Astrocyte of the spinal cord (primary cell): Measurements from ENCODE around the gene PJA2.

Experiments used
- DNase-seq: peaks from one replicate; pipeline ENCODE4 v3.0.0; 2011; ENCODE audit warnings: low read depth, low spot score
- H3K4me3 ChIP-seq: 2 replicates; pipeline ENCODE4 v1.5.1; 2011; ENCODE audit warnings: low read depth, mild to moderate bottlenecking, low read length, moderate library complexity
- CTCF ChIP-seq: IDR thresholded peaks from 2 replicates; pipeline ENCODE4 v1.5.1; 2012; ENCODE audit warnings: low read depth, mild to moderate bottlenecking, low read length, inconsistent platforms
- in situ Hi-C: cut with HindIII; loops from 2 replicates; pipeline ENCODE4 v1.10.0; 2017; ENCODE audit warnings: low sequenced_read_pairs

PJA2 gene

GRCh38 chr5:109316634-109317033 is 93.1 kb downstream of the PJA2 start:
- TF ChIP-seq CTCF, result no peak
- no peak overlapping the region for H3K4me3 ChIP-seq
- in situ Hi-C loops, result no loop called here
- DNase-seq, result peak; percentile 33

- no peak overlapping the region for H3K4me3 ChIP-seq
- in situ Hi-C loops, result no loop called here
- no peak for DNase-seq
- no peak for TF ChIP-seq CTCF
Measured at GRCh38 chr5:109315245-109315644, 94.5 kb downstream of the PJA2 start.

GRCh38 chr5:109313127-109313526 is 96.6 kb downstream of the PJA2 start:
- no peak for TF ChIP-seq CTCF
- in situ Hi-C loops, result no loop called here

GRCh38 chr5:109312695-109313094 is 97.1 kb downstream of the PJA2 start:
- H3K4me3 ChIP-seq, result no peak overlapping the region
- TF ChIP-seq CTCF, result no peak
- no peak for DNase-seq
- in situ Hi-C loops, result no loop called here

More at GRCh38 chr5:109313127-109313526, 96.6 kb downstream of the PJA2 start:
- no peak for DNase-seq
- H3K4me3 ChIP-seq, result no peak overlapping the region

- DNase-seq, result no peak
- no peak overlapping the region for H3K4me3 ChIP-seq
- TF ChIP-seq CTCF, result no peak
- in situ Hi-C loops, result no loop called here
Measured at GRCh38 chr5:109310315-109310714, 99.5 kb downstream of the PJA2 start.

- TF ChIP-seq CTCF, result no peak
- DNase-seq, result no peak
- H3K4me3 ChIP-seq, result no peak overlapping the region
- in situ Hi-C loops, result no loop called here
Measured at GRCh38 chr5:109309326-109310063, 100.3 kb downstream of the PJA2 start.
